IMR-90 (cell line): ENCODE measurements around the gene RSAD1. TPM values are rescaled to one million over a fixed set of nuclear protein-coding genes. Genes with fewer than 3 reads are reported as not detected.
A peak's percentile ranks its signal among the peaks of the same experiment; 100 is the strongest.
"Not testable (repeated sequence)": the region's sequence is repeated elsewhere in the genome, so short reads cannot be mapped to it uniquely, and the experiment has no call there.

ENCODE experiments used
- ATAC-seq: fragments of 200-7000 bp; cut with Tn5 transposase; 2 replicates; pipeline ENCODE4 v1.9.1; 2020; ENCODE audit warnings: low read depth, mild to moderate bottlenecking, moderate library complexity
- BruUV-seq: library from RNA; stranded (reverse); fragments of 400-500 nt; replicated peaks from 2 replicates; lab custom pipeline; 2021; lab: Mats Ljungman, UMichigan
- CTCF ChIA-PET: fragments of 300-600 bp; formaldehyde crosslinking; extraction: SDS; loops from one replicate; lab custom pipeline; 2021; ENCODE audit warnings: antibody characterized with exemption; lab: Yijun Ruan, JAX
- POLR2A ChIA-PET: fragments of 300-600 bp; sonication (Branson Sonifier 250); formaldehyde crosslinking; loops from one replicate; lab custom pipeline; 2022; ENCODE audit warnings: antibody characterized with exemption; ENCODE audit not compliant: unreplicated experiment; lab: Charles Lee
- DNase-seq: peaks from one replicate; pipeline ENCODE4 v3.0.0; 2013
- H2AFZ ChIP-seq: replicated peaks from 2 replicates; pipeline ENCODE3; 2013; ENCODE audit warnings: low read length, mild to moderate bottlenecking; ENCODE audit not compliant: poor library complexity
- H2AK5ac ChIP-seq: 2 replicates; pipeline ENCODE4 v1.6.1; 2013; ENCODE audit warnings: low read depth, low read length, inconsistent platforms
- H2AK9ac ChIP-seq: replicated peaks from 2 replicates; pipeline ENCODE3; 2013; ENCODE audit warnings: mild to moderate bottlenecking, low read depth, low read length, moderate library complexity; ENCODE audit not compliant: poor library complexity
- H2BK120ac ChIP-seq: 2 replicates; pipeline ENCODE4 v1.6.1; 2013; ENCODE audit warnings: low read depth, low read length, inconsistent platforms
- H2BK15ac ChIP-seq: 3 replicates; pipeline ENCODE4 v1.6.1; 2013; ENCODE audit warnings: low read depth, low read length, inconsistent platforms
- H2BK20ac ChIP-seq: 2 replicates; pipeline ENCODE4 v1.6.1; 2013; ENCODE audit warnings: low read depth, mild to moderate bottlenecking, inconsistent platforms, low read length, moderate library complexity
- H2BK5ac ChIP-seq: 2 replicates; pipeline ENCODE4 v1.6.1; 2013; ENCODE audit warnings: mild to moderate bottlenecking, low read depth, low read length, inconsistent platforms; ENCODE audit not compliant: poor library complexity, severe bottlenecking
- H3K14ac ChIP-seq: replicated peaks from 2 replicates; pipeline ENCODE4 v1.6.1; 2013; ENCODE audit warnings: low read depth, low read length, inconsistent platforms
- H3K18ac ChIP-seq: 2 replicates; pipeline ENCODE4 v1.6.1; 2013; ENCODE audit warnings: low read depth, low read length, control low read depth
- H3K23ac ChIP-seq: 2 replicates; pipeline ENCODE4 v1.6.1; 2013; ENCODE audit warnings: low read depth, low read length, inconsistent platforms
- H3K27ac ChIP-seq: 2 replicates; pipeline ENCODE4 v1.5.1; 2013; ENCODE audit warnings: mild to moderate bottlenecking, control low read depth, low read length; ENCODE audit not compliant: insufficient read depth
- H3K27me3 ChIP-seq: 2 replicates; pipeline ENCODE4 v1.6.1; 2013; ENCODE audit warnings: low read length; ENCODE audit not compliant: control insufficient read depth, insufficient read depth
- H3K36me3 ChIP-seq: 2 replicates; pipeline ENCODE4 v1.6.1; 2013; ENCODE audit warnings: low read length, mixed read lengths; ENCODE audit not compliant: control insufficient read depth, insufficient read depth
- H3K4ac ChIP-seq: 2 replicates; pipeline ENCODE4 v1.6.1; 2013; ENCODE audit warnings: low read depth, low read length, inconsistent platforms
- H3K4me1 ChIP-seq: 2 replicates; pipeline ENCODE4 v1.6.1; 2013; ENCODE audit warnings: low read length, mixed read lengths; ENCODE audit not compliant: control insufficient read depth, insufficient read depth
- H3K4me2 ChIP-seq: 2 replicates; pipeline ENCODE4 v1.6.1; 2013; ENCODE audit warnings: low read depth, mild to moderate bottlenecking, control low read depth, low read length, moderate library complexity
- H3K4me3 ChIP-seq: 2 replicates; pipeline ENCODE4 v1.5.1; 2013; ENCODE audit warnings: low read depth, mild to moderate bottlenecking, control low read depth, low read length, moderate library complexity; ENCODE audit not compliant: insufficient read depth
- H3K56ac ChIP-seq: 2 replicates; pipeline ENCODE4 v1.6.1; 2013; ENCODE audit warnings: low read length, inconsistent platforms; ENCODE audit not compliant: insufficient read depth; ENCODE audit errors: extremely low read depth
- H3K79me1 ChIP-seq, 2 experiments: 2 replicates each; pipeline ENCODE4 v1.6.1; 2013; ENCODE audit warnings: low read length in 2 of 2, inconsistent platforms in 1 of 2, low read depth in 1 of 2
- H3K9ac ChIP-seq: 2 replicates; pipeline ENCODE4 v1.6.1; 2013; ENCODE audit warnings: low read depth, low read length, control low read depth
- H3K9me1 ChIP-seq: 2 replicates; pipeline ENCODE4 v1.6.1; 2013; ENCODE audit warnings: low read length, inconsistent platforms; ENCODE audit not compliant: insufficient read depth
- H3K9me3 ChIP-seq: 2 replicates; pipeline ENCODE4 v1.6.1; 2013; ENCODE audit warnings: low read length; ENCODE audit not compliant: control insufficient read depth, insufficient read depth
- H4K20me1 ChIP-seq: 2 replicates; pipeline ENCODE4 v1.6.1; 2013; ENCODE audit warnings: low read length, inconsistent platforms; ENCODE audit not compliant: insufficient read depth
- H4K5ac ChIP-seq: 2 replicates; pipeline ENCODE4 v1.6.1; 2013; ENCODE audit warnings: mild to moderate bottlenecking, low read depth, low read length, control low read depth
- H4K8ac ChIP-seq, 2 experiments: 2 replicates each; pipeline ENCODE4 v1.6.1; 2013; ENCODE audit warnings: low read depth in 2 of 2, low read length in 2 of 2, control low read depth in 1 of 2, inconsistent platforms in 1 of 2
- H4K91ac ChIP-seq: 2 replicates; pipeline ENCODE4 v1.6.1; 2013; ENCODE audit warnings: low read depth, low read length, inconsistent platforms; ENCODE audit not compliant: insufficient read depth
- CTCF ChIP-seq: conservative IDR thresholded peaks from 2 replicates; pipeline ENCODE4 v1.5.1; 2012; ENCODE audit warnings: mild to moderate bottlenecking, low read depth, low read length, improper control_type of control experiment
- MAFK ChIP-seq: IDR thresholded peaks from 2 replicates; pipeline ENCODE4 v1.6.1; 2012; ENCODE audit warnings: low read depth, low read length, improper control_type of control experiment
- WGBS, 2 experiments: methylation state at CpG; one replicate each; pipeline versions ENCODE4 v1.1.5 to v1.1.7; 2013; ENCODE audit warnings: missing lambda C conversion rate in 2 of 2; ENCODE audit not compliant: insufficient read length in 1 of 2; ENCODE audit errors: extremely low coverage in 2 of 2; 5-methylcytosine and 5-hydroxymethylcytosine counted together
- dilution Hi-C: fragments of 300-500 bp; cut with HindIII; formaldehyde crosslinking; loops from one replicate; pipeline ENCODE4 v1.14.3; 2018; ENCODE audit warnings: low sequenced_read_pairs; ENCODE audit not compliant: unreplicated experiment
- in situ Hi-C: fragments of 300-500 bp; cut with MboI; formaldehyde crosslinking; loops from 3 replicates; pipeline ENCODE4 v1.14.3; 2019; ENCODE audit warnings: low sequenced_read_pairs, inconsistent platforms, mixed read lengths
- intact Hi-C: fragments of 100-400 bp; cut with micrococcal nuclease; formaldehyde crosslinking; loops from 2 replicates; pipeline ENCODE4 v1.10.0; 2022
- polyA plus RNA-seq, 3 experiments: library from polyadenylated mRNA; depleted of rRNA; stranded (reverse); fragments of >200 nt; gene quantifications; 2 replicates each; pipeline ENCODE4 v1.2.3, GENCODE V29; 2012; ENCODE audit warnings: low replicate concordance in 1 of 3
- total RNA-seq: library from RNA; depleted of rRNA; stranded (reverse); fragments of >200 nt; gene quantifications from 2 replicates; pipeline ENCODE4 v1.2.3, GENCODE V29; 2012

Gene RSAD1
- total and polyA plus RNA-seq, 2 of the 4 experiments (the other 2 are of a cell fraction) = 10.8 to 19.2 TPM

GRCh38 chr17:50472761-50473161, 5.9 kb upstream of the RSAD1 start:
- H2BK5ac ChIP-seq, H3K4me1 ChIP-seq, H3K18ac ChIP-seq, H3K56ac ChIP-seq, ATAC-seq, dilution Hi-C loops, H3K27ac ChIP-seq, intact Hi-C loops, H3K9me3 ChIP-seq, H4K8ac ChIP-seq, H3K4me3 ChIP-seq, H3K14ac ChIP-seq, H2BK15ac ChIP-seq, H2AK9ac ChIP-seq, H3K79me1 ChIP-seq, H2BK20ac ChIP-seq, BruUV-seq, in situ Hi-C loops, H2BK120ac ChIP-seq, H2AFZ ChIP-seq, H3K23ac ChIP-seq, H3K4me2 ChIP-seq, H2AK5ac ChIP-seq, H4K5ac ChIP-seq, H3K9me1 ChIP-seq, H4K91ac ChIP-seq, H3K4ac ChIP-seq, H4K20me1 ChIP-seq, H3K9ac ChIP-seq: not testable (repeated sequence)
- peak; percentile 7 for DNase-seq
- peaks cover 18% of the 10 kb centered on the region for H3K27me3 ChIP-seq
- CTCF ChIA-PET = interaction anchor here (0.6 kb wide), 1 partner anchor 54 kb away, joined by 3 read pairs; no protein-coding TSS in a partner anchor
- WGBS, 2 experiments = no CpG with 5 or more reads among the region's 13 CpGs
- POLR2A ChIA-PET = interaction anchor here (0.6 kb wide), 1 partner anchor 113 kb away, joined by 3 read pairs; no protein-coding TSS in a partner anchor
- TF ChIP-seq CTCF (peak; percentile 39), MAFK (peak; percentile 73)
- peaks cover 14% of the 10 kb centered on the region; the same call in 1 of the 2 replicates for H3K36me3 ChIP-seq
